Tibial nerve (tissue), 4 donors: ENCODE measurements around the gene CRB2.

Source experiments
- EP300 ChIP-seq, 2 donors: sonication (generic); formaldehyde crosslinking; IDR thresholded peaks; one replicate each; pipeline ENCODE4 v1.6.1; 2017; ENCODE audit warnings: antibody characterized with exemption in 2 of 2, mild to moderate bottlenecking in 1 of 2
- POLR2A ChIP-seq, 2 donors: fragments of 450-650 bp; IDR thresholded peaks; one replicate each; pipeline ENCODE4 v1.6.1; 2017; ENCODE audit warnings: antibody characterized with exemption in 2 of 2, mild to moderate bottlenecking in 2 of 2, moderate library complexity in 2 of 2
- TF ChIP-seq, protein P1 (sequence below), 5 experiments: fragments of 200-600 bp in 3 of 5; fragments of 450-650 bp in 2 of 5; sonication (generic) in 3 of 5; IDR thresholded peaks; one replicate each; pipeline ENCODE4 v1.5.1; 2016 to 2019; ENCODE audit warnings: antibody characterized with exemption in 5 of 5, mild to moderate bottlenecking in 3 of 5, moderate library complexity in 2 of 5

DNA sequence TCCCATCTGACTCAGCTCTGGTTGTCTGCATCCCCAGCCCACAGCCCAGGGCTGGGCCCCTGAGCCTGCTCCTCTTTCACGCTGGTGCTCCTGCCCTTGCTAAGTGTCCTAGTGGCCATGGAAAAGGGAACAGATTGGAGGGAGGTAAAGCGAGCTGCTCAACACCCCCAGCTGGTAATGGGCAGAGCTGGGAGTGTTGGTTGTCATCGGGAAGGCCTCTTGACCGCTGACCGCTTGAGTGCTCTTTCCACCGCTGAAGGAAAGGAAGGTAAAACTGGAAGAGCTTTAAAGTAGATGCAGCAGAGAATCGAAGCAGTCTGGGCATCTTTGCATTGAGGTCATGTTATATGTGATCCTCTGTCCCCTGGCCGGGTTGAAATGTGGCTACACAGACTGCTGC lies 60.2 kb downstream of the CRB2 start:
- TF ChIP-seq, protein P1, sequence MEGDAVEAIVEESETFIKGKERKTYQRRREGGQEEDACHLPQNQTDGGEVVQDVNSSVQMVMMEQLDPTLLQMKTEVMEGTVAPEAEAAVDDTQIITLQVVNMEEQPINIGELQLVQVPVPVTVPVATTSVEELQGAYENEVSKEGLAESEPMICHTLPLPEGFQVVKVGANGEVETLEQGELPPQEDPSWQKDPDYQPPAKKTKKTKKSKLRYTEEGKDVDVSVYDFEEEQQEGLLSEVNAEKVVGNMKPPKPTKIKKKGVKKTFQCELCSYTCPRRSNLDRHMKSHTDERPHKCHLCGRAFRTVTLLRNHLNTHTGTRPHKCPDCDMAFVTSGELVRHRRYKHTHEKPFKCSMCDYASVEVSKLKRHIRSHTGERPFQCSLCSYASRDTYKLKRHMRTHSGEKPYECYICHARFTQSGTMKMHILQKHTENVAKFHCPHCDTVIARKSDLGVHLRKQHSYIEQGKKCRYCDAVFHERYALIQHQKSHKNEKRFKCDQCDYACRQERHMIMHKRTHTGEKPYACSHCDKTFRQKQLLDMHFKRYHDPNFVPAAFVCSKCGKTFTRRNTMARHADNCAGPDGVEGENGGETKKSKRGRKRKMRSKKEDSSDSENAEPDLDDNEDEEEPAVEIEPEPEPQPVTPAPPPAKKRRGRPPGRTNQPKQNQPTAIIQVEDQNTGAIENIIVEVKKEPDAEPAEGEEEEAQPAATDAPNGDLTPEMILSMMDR (IDR thresholded peaks at IDR 0.05), result no peak
- no peak for TF ChIP-seq POLR2A (IDR thresholded peaks at IDR 0.05)
- TF ChIP-seq EP300 (IDR thresholded peaks at IDR 0.05), result no peak
